Measurements from ENCODE around the gene FAH. TPM values are rescaled to one million over a fixed set of nuclear protein-coding genes. Genes with fewer than 3 reads are reported as not detected.

Gene FAH
- total RNA-seq, 6 donors from 2014 or later: 14.0 to 46.1 (median 34.5) TPM

DNA sequence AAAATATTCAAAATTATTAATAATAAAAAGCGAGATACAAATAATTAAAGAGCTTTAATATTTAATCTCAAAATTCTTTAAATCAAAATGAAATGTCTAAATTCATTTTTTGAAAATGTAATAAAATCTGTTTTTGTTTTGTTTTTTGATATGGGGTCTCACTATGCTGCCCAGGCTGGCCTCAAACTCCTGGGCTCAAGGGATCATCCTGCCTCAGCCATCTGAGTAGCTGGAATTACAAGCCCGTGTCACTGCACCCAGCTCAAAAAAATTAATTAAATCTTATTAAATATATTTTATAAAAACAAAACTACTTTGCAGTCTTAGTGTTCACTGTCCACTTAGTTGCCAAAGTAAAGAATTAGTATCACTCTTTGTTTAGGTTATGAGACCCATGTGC is 38.4 kb downstream of the FAH start:
- Histone ChIP-seq H3K9me3 (no peaks in the 10 kb centered on the region), H3K4me3 (no peak overlapping the region), H3K4me1 (no peaks in the 10 kb centered on the region), H3K27me3 (no peaks in the 10 kb centered on the region), H3K27ac (no peak overlapping the region), H3K36me3 (peaks cover 0 to 14% (median 6%) of the 10 kb centered on the region in 4 donors)
- WGBS, 2 donors: 92 to 94% methylated on average over 2 of the region's 2 CpGs
- DNase-seq (no peak), ATAC-seq (ENCODE audit: low FRiP score in 2 of 2) (no peak)
- TF ChIP-seq EP300 (IDR thresholded peaks at IDR 0.05) (no peak), POLR2AphosphoS5 (IDR thresholded peaks at IDR 0.05) (no peak), POLR2A (IDR thresholded peaks at IDR 0.05) (no peak)
- TF ChIP-seq, protein P1, sequence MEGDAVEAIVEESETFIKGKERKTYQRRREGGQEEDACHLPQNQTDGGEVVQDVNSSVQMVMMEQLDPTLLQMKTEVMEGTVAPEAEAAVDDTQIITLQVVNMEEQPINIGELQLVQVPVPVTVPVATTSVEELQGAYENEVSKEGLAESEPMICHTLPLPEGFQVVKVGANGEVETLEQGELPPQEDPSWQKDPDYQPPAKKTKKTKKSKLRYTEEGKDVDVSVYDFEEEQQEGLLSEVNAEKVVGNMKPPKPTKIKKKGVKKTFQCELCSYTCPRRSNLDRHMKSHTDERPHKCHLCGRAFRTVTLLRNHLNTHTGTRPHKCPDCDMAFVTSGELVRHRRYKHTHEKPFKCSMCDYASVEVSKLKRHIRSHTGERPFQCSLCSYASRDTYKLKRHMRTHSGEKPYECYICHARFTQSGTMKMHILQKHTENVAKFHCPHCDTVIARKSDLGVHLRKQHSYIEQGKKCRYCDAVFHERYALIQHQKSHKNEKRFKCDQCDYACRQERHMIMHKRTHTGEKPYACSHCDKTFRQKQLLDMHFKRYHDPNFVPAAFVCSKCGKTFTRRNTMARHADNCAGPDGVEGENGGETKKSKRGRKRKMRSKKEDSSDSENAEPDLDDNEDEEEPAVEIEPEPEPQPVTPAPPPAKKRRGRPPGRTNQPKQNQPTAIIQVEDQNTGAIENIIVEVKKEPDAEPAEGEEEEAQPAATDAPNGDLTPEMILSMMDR (IDR thresholded peaks at IDR 0.05): no peak

DNA sequence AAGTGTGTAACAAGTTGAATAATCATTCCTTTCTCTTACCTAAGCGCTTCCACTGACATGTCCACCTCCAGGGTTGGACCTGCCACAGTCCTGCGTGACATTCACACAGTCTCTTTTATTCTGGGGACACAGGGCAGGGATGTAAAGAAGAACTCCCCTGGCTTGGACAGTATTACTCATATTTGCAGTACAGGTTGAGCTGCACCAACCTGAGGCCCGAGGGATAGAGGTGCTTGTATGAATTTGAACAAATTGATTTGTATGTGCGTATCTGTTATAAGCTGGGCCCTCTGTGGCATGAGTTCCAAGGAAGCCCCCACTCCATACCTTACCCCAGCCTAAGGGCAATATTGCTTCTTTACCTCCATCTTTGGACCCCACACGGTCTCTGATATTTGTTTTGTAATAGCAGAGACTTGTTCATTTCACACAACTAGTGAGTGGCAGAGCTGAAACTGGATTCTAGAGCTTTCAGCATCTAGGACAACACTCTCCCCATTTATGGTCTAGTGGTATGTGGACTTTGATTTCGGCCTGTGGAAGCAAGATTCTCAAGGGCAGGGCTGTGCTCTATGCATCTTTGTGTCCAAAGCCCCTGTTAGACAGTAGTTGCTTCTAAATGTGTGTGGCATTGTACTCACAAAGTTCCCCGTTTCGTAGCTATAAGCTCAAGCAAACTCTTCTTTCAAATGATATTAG is 39.2 kb downstream of the FAH start:
- DNase-seq: no peak

DNA sequence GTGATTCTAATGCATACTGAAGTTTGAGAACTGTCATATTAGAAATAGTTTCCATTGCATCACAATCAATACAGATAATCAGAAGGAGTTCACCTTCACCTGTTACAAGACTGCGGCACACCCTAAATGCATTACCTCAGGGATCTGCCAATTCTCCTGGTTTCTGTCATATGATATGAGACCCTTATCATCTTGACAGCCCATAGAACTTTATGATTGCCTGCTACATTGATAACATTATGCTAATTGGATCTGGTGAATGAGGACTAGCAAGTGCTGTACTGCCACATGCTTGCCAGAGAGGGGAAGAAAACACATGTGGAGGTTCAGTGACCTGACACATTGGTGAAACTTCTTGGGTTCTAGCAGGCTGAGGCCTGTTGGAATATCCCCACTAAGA is 41.4 kb downstream of the FAH start:
- H3K36me3 ChIP-seq: no peaks in the 10 kb centered on the region
- TF ChIP-seq, protein P1 (IDR thresholded peaks at IDR 0.05): no peak
- no peak for TF ChIP-seq POLR2AphosphoS5 (IDR thresholded peaks at IDR 0.05)
- no peak for TF ChIP-seq POLR2A (IDR thresholded peaks at IDR 0.05)
- TF ChIP-seq EP300 (IDR thresholded peaks at IDR 0.05): no peak
- H3K27me3 ChIP-seq: no peaks in the 10 kb centered on the region
- H3K4me1 ChIP-seq: no peaks in the 10 kb centered on the region
- DNase-seq (no peak), ATAC-seq (ENCODE audit: low FRiP score in 2 of 2) (no peak)
- H3K4me3 ChIP-seq: no peak overlapping the region
- WGBS, 2 donors: 92 to 100% methylated on average over 1 of the region's 1 CpG
- H3K27ac ChIP-seq: no peak overlapping the region
- H3K9me3 ChIP-seq: no peaks in the 10 kb centered on the region

More for the DNA sequence above, 39.2 kb downstream of the FAH start:
- Histone ChIP-seq H3K4me1 (no peaks in the 10 kb centered on the region), H3K4me3 (no peak overlapping the region), H3K27me3 (no peaks in the 10 kb centered on the region), H3K9me3 (no peaks in the 10 kb centered on the region), H3K27ac (no peak overlapping the region), H3K36me3 (peaks cover 0 to 6% (median 3%) of the 10 kb centered on the region in 4 donors)
- WGBS, 2 donors: 92 to 95% methylated on average over 8 of the region's 8 CpGs
- ATAC-seq (ENCODE audit: low FRiP score in 2 of 2): no peak
- TF ChIP-seq POLR2AphosphoS5 (IDR thresholded peaks at IDR 0.05) (no peak), POLR2A (IDR thresholded peaks at IDR 0.05) (no peak), EP300 (IDR thresholded peaks at IDR 0.05) (no peak)
- TF ChIP-seq, protein P1 (IDR thresholded peaks at IDR 0.05): no peak

DNA sequence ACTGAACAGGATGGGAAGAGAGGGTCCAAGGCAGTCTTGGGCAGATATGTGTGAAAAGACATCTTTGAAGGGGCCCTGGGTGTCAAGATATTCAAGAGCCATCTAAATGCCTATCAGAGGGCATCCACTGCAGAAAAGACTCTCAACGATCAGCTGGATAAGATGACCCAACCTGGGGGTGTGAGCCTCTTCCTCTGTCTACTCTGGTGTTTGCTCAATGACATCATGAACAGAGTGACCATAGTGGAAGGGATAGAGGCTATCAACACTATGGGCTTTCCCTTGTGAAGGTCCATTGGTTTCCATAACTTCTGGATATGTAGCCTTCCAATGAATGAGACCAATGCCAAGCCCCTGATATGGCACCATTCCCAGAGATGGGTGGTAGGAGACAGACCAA is 42.1 kb downstream of the FAH start:
- Histone ChIP-seq H3K36me3 (no peaks in the 10 kb centered on the region), H3K27me3 (no peaks in the 10 kb centered on the region), H3K4me1 (no peaks in the 10 kb centered on the region), H3K27ac (no peak overlapping the region), H3K9me3 (no peaks in the 10 kb centered on the region), H3K4me3 (no peak overlapping the region)
- WGBS, 2 donors: 88 to 100% methylated on average over 1 of the region's 1 CpG
- ATAC-seq (ENCODE audit: low FRiP score in 2 of 2) (no peak), DNase-seq (no peak)
- TF ChIP-seq POLR2AphosphoS5 (IDR thresholded peaks at IDR 0.05) (no peak), POLR2A (IDR thresholded peaks at IDR 0.05) (no peak), EP300 (IDR thresholded peaks at IDR 0.05) (no peak)
- TF ChIP-seq, protein P1 (IDR thresholded peaks at IDR 0.05): no peak

DNA sequence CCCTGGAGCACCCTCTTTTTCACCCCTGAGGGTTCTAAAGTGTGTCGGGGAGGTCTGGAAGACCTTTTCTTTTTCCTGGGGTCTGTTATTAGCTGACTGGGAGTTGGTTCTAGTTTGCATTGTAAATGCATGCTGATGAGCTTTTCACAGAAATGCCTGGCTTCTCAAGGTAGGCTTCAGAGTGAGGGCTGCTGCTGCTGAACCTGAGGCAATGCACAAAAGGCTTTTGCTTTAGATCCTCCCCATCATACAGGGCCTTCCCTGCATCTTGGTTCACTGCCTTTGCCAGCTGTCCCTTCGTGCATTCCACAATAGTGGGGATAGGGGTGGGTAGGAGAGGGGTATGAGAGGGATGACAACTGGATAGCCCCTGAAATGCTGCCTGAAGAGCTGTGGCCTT is 46.6 kb downstream of the FAH start:
- DNase-seq (no peak), ATAC-seq (ENCODE audit: low FRiP score in 2 of 2) (no peak)
- Histone ChIP-seq H3K4me3 (no peak overlapping the region), H3K4me1 (no peaks in the 10 kb centered on the region), H3K27me3 (no peaks in the 10 kb centered on the region), H3K9me3 (no peaks in the 10 kb centered on the region), H3K36me3 (no peaks in the 10 kb centered on the region), H3K27ac (no peak overlapping the region)
- WGBS, 2 donors: 55 to 93% methylated on average over 2 of the region's 2 CpGs
- TF ChIP-seq, protein P1 (IDR thresholded peaks at IDR 0.05): no peak
- no peak for TF ChIP-seq POLR2AphosphoS5 (IDR thresholded peaks at IDR 0.05)
- no peak for TF ChIP-seq EP300 (IDR thresholded peaks at IDR 0.05)
- TF ChIP-seq POLR2A (IDR thresholded peaks at IDR 0.05): no peak
